Skeletal muscle satellite cell (primary cell): ENCODE results near the gene ARHGAP45. TPM values are rescaled to one million over a fixed set of nuclear protein-coding genes. Genes with fewer than 3 reads are reported as not detected.
"Not testable (repeated sequence)": the region's sequence is repeated elsewhere in the genome, so short reads cannot be mapped to it uniquely, and the experiment has no call there.

Experiments
- H3K27me3 ChIP-seq: 2 replicates; pipeline ENCODE4 v1.7.0; 2013; ENCODE audit warnings: low read length; ENCODE audit not compliant: control insufficient read depth, insufficient read depth
- H3K36me3 ChIP-seq: 2 replicates; pipeline ENCODE4 v1.7.0; 2013; ENCODE audit warnings: mild to moderate bottlenecking, control low read depth, low read length; ENCODE audit not compliant: insufficient read depth
- H3K4me1 ChIP-seq: 2 replicates; pipeline ENCODE4 v1.7.0; 2013; ENCODE audit warnings: low read length; ENCODE audit not compliant: control insufficient read depth, insufficient read depth
- H3K4me2 ChIP-seq: 2 replicates; pipeline ENCODE4 v1.7.0; 2013; ENCODE audit warnings: mild to moderate bottlenecking, low read length
- H3K4me3 ChIP-seq: 2 replicates; pipeline ENCODE4 v1.7.0; 2013; ENCODE audit warnings: low read length
- H3K9ac ChIP-seq: 2 replicates; pipeline ENCODE4 v1.7.0; 2013; ENCODE audit warnings: mild to moderate bottlenecking, low read depth, low read length, moderate library complexity
- H3K9me3 ChIP-seq: replicated peaks from 2 replicates; pipeline ENCODE4 v1.7.0; 2013; ENCODE audit warnings: mild to moderate bottlenecking, control low read depth, low read length
- total RNA-seq: library from RNA; depleted of rRNA; stranded (reverse); fragments of >200 nt; gene quantifications from 2 replicates; pipeline ENCODE4 v1.2.3, GENCODE V29; 2012; rRNA removed

ARHGAP45 gene
- total RNA-seq, result 0.44 and 0.76 TPM in 2 replicates

DNA sequence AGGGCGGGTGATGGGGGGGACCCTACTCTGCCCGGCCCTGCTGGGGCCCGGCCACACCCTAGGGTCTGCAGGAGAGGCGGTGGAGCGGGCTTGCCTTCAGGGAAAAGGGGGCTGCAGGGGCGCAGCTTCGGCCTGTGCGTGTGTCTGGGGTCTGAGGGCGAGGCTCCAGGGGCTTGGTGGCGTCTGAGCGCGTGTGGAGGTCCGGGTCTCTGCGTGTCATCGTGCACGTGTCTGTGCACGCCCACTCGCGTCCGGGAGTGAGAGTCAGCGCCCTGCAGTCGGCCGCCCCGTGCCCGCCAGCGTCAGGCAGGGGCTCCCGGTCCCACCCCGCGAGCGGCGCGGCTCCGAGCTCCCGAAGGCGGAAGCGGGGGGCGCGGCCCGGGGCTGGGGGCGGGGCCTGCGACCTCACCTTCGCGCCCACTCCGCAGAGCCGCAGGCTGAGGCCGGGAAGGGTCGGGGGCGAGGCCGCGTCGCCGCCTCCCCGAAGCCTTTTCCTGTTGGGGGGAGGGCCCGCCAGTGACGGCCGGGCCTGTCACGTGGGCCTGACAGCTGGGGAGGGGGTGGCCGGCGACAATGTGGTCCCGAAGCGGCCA lies at the start of gene ARHGAP45:
Gene ARHGAP45, plus strand, starts transcription at position 420 of the 593 bp plus-strand sequence. CDS start 239 bp downstream, outside the sequence.
- peak within 1 kb of the TSS; percentile 34 for H3K4me3 ChIP-seq

DNA sequence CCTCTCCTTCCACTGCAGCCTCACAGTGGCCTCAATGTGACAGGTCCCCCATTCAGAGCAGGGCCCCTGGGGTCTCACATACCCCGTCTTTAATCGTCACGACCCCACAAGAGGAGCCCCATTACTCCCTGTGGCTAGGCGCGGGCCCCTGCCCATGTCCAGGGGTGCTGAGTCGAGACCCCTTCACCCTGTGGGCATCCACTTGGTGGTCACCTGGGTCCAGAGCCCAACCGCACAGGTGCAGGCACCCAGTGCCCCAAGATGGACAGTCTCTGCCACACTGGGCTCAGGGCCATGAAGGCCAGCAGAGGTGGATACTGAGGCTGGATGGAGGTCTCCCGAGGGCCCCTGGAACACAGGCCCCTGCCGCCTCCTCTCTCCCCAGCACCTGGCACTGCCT lies 49.1 kb upstream of the ARHGAP45 start:
- H3K4me2 ChIP-seq, result peak overlapping the region; percentile 100
- peaks cover 40% of the 10 kb centered on the region for H3K4me1 ChIP-seq
- no peaks in the 10 kb centered on the region for H3K9me3 ChIP-seq
- peaks cover 22% of the 10 kb centered on the region for H3K36me3 ChIP-seq
- H3K27me3 ChIP-seq, result no peaks in the 10 kb centered on the region
- H3K9ac ChIP-seq, result no peak overlapping the region
- no peak overlapping the region for H3K4me3 ChIP-seq

More for the DNA sequence above, at the start of gene ARHGAP45:
- Histone ChIP-seq H3K9ac (no peak within 1 kb of the TSS), H3K4me1 (peaks cover 12% of the 10 kb centered on the region), H3K36me3 (no peaks in the 10 kb centered on the region), H3K27me3 (peaks cover 43% of the 10 kb centered on the region), H3K4me2 (peak within 1 kb of the TSS; percentile 54), H3K9me3 (peaks cover 2% of the 10 kb centered on the region)

DNA sequence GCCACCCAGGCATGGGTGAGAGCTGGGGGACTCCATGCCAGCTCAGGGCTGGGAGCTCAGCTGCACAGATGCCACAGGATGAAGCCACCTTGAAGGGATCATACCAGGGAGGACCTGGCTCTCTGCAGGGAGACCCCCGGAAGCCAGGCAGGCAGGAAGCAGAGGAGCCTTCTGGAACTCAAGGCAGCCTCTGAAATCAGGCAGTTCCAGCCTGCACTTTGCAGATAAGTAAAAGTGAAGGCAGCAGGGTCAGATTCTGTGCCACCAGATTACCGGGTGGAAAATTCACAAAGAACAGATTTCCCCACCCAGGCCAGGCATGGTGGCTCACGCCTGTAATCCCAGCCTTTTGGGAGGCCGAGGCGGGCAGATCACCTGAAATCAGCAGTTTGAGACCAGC lies 48.6 kb upstream of the ARHGAP45 start:
- H3K9me3 ChIP-seq, result no peaks in the 10 kb centered on the region
- H3K4me2 ChIP-seq, result peak overlapping the region; percentile 100
- H3K27me3 ChIP-seq, result no peaks in the 10 kb centered on the region
- H3K9ac ChIP-seq, result no peak overlapping the region
- no peak overlapping the region for H3K4me3 ChIP-seq
- peaks cover 40% of the 10 kb centered on the region for H3K4me1 ChIP-seq
- peaks cover 17% of the 10 kb centered on the region for H3K36me3 ChIP-seq

- Histone ChIP-seq H3K4me2 (peak overlapping the region; percentile 100), H3K4me3 (peak overlapping the region; percentile 97), H3K36me3 (peaks cover 11% of the 10 kb centered on the region), H3K9ac (peak overlapping the region; percentile 95), H3K4me1 (peaks cover 40% of the 10 kb centered on the region), H3K9me3 (no peaks in the 10 kb centered on the region), H3K27me3 (no peaks in the 10 kb centered on the region)
Measured at GRCh38 chr19:1018932-1019615, 47.9 kb upstream of the ARHGAP45 start.

GRCh38 chr19:1019616-1019961 lies 47.4 kb upstream of the ARHGAP45 start:
- Histone ChIP-seq H3K4me1 (peaks cover 40% of the 10 kb centered on the region), H3K9me3 (no peaks in the 10 kb centered on the region), H3K4me3 (peak overlapping the region; percentile 97), H3K4me2 (peak overlapping the region; percentile 100), H3K36me3 (peaks cover 10% of the 10 kb centered on the region), H3K9ac (peak overlapping the region; percentile 95), H3K27me3 (no peaks in the 10 kb centered on the region)

- Histone ChIP-seq H3K27me3 (no peaks in the 10 kb centered on the region), H3K36me3 (peaks cover 7% of the 10 kb centered on the region), H3K9ac (peak overlapping the region; percentile 95), H3K4me2 (peak overlapping the region; percentile 100), H3K4me3 (peak overlapping the region; percentile 97), H3K4me1 (peaks cover 40% of the 10 kb centered on the region), H3K9me3 (no peaks in the 10 kb centered on the region)
Measured at GRCh38 chr19:1019980-1020867, 46.7 kb upstream of the ARHGAP45 start.

DNA sequence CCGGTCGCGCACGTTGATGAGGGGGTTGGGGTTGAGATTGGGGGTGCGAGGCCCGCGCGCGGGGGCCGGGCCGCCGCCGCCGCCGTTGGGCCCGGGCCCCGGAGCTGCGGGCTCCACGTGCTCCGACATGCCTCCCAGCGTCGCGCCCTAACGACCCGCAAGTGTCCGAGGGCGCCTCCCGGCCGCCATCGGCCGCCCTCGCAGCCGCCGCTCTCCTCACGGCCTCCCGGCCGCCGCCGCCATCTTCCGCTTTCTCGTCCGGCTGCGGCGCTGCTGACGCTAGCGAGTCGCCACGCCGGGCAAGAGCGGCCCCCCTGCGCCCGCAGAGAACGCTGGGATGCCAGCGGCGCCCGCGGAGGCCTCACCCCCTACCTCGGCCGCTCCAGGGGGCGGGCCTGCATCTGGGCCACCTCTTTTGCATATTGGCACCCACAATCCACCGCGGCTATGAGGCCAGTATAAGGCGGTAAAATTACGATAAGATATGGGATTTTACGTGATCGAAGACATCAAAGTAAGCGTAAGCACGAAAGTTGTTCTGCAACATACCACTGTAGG lies 46.0 kb upstream of the ARHGAP45 start, which contains the start of gene TMEM259:
Gene TMEM259, minus strand, starts transcription at position 256 of the 558 bp plus-strand sequence. Its CDS starts 127 bp downstream, at position 129.
- Histone ChIP-seq H3K36me3 (peaks cover 4% of the 10 kb centered on the region), H3K4me2 (peak within 1 kb of the TSS; percentile 100), H3K9ac (peak within 1 kb of the TSS; percentile 95), H3K27me3 (no peaks in the 10 kb centered on the region), H3K4me1 (peaks cover 37% of the 10 kb centered on the region), H3K4me3 (peak within 1 kb of the TSS; percentile 97), H3K9me3 (no peaks in the 10 kb centered on the region)

DNA sequence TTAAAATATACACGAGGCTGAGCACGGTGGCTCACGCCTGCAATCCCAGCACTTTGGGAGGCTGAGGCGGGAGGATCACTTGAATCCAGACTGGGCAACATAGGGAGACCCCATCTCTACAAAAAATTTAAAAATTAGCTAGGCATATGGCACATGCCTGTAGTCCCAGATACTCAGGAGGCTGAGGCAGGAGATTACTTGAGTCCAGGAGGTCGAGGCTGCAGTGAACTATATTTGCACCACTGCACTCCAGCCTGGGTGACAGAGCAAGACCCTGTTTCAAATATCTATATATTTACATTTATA lies 43.1 kb upstream of the ARHGAP45 start:
- not testable (repeated sequence) for H3K4me3 ChIP-seq, H3K9me3 ChIP-seq, H3K36me3 ChIP-seq, H3K9ac ChIP-seq, H3K27me3 ChIP-seq, H3K4me2 ChIP-seq
- H3K4me1 ChIP-seq, result peaks cover 15% of the 10 kb centered on the region

DNA sequence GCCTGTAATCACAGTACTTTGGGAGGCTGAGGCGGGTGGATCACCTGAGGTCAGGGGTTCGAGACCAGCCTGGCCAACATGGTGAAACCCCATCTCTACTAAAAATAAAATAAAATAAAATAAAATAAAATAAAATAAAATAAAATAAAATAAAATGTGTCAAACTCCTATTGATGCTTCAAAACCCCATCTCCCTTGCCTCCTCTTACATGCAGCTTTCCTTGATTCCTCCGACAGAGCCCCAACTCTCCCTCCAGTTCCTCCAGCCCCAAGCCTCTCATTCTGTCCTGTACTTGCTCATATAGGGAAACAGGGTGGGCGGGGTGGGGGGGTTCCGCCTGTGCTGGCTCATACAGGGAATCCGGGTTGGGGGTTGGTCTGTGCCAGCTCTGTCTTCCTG lies 41.9 kb upstream of the ARHGAP45 start:
- H3K4me1 ChIP-seq, result peaks cover 14% of the 10 kb centered on the region
- H3K9me3 ChIP-seq, H3K4me3 ChIP-seq, H3K36me3 ChIP-seq, H3K27me3 ChIP-seq, H3K4me2 ChIP-seq, H3K9ac ChIP-seq: not testable (repeated sequence)

DNA sequence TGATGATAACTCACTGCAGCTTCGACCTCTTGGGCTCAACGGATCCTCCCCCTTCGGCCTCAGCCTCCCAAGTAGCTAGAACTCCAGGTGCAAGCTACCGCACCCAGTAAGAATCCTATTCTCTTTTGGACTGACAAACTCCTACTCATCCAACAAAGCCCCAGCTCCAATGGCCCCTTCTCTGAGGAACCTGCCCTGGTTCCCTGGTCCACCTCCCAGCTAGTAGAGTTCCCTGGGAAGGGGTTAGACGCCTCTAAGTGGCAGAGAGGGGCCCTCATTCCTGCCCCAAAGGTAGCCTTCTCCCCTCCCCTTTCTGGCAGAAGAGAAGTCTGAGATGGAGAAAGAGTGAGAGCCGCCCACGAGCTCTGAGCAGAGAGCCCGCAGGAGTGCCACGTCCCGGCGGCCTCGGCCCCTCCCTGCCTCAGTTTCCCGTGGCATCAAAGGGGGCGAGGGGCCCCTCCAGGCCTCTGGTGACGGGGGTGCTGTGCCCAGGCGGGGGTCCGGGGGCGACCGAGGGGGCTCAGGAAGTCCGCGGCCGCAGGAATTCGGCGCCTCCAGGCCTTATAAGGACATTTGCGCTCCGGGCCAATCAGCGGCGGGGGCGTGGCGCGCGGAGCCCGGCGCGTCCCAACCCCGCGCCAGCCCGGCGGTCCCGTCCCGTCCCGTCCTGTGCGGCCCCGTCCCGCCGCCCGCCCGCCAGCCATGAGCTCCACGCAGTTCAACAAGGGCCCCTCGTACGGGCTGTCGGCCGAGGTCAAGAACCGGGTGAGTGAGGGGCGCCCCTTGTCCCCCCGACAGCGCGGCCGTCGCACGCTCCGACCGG lies 40.8 kb upstream of the ARHGAP45 start, which contains the start of gene CNN2:
Gene CNN2, plus strand, starts transcription at position 649 of the 823 bp plus-strand sequence. Its CDS starts 54 bp downstream, at position 703.
- peaks cover 15% of the 10 kb centered on the region for H3K4me1 ChIP-seq
- H3K36me3 ChIP-seq, result peaks cover 13% of the 10 kb centered on the region
- H3K4me2 ChIP-seq, result peak within 1 kb of the TSS; percentile 98
- no peaks in the 10 kb centered on the region for H3K27me3 ChIP-seq
- no peaks in the 10 kb centered on the region for H3K9me3 ChIP-seq
- peak within 1 kb of the TSS; percentile 95 for H3K9ac ChIP-seq
- peak within 1 kb of the TSS; percentile 100 for H3K4me3 ChIP-seq
